Liver (tissue), 9 donors: Measurements from ENCODE around the gene SLC9A3. TPM values are rescaled to one million over a fixed set of nuclear protein-coding genes. Genes with fewer than 3 reads are reported as not detected.

Experiments
- DNase-seq: peaks from one replicate; pipeline ENCODE4 v3.0.0-alpha.2; 2017; ENCODE audit warnings: low spot score
- H3K27ac ChIP-seq, 2 donors: one replicate each; pipeline ENCODE4 v1.7.0; 2013; ENCODE audit warnings: inconsistent platforms in 2 of 2, low read length in 2 of 2, control low read depth in 1 of 2, low read depth in 1 of 2, mild to moderate bottlenecking in 1 of 2
- H3K27me3 ChIP-seq, 4 donors: one replicate each; pipeline versions ENCODE4 v1.6.1 to v1.7.0; 2013; ENCODE audit warnings: low read length in 3 of 4, inconsistent platforms in 1 of 4, mild to moderate bottlenecking in 1 of 4, moderate library complexity in 1 of 4; ENCODE audit not compliant: control insufficient read depth in 4 of 4, insufficient read depth in 4 of 4
- H3K36me3 ChIP-seq, 4 donors: one replicate each; pipeline versions ENCODE4 v1.6.1 to v1.7.0; 2013; ENCODE audit warnings: low read length in 3 of 4, mild to moderate bottlenecking in 3 of 4, low read depth in 1 of 4, moderate library complexity in 1 of 4; ENCODE audit not compliant: control insufficient read depth in 4 of 4, insufficient read depth in 3 of 4
- H3K4me1 ChIP-seq, 4 donors: one replicate each; pipeline versions ENCODE4 v1.6.1 to v1.7.0; 2013; ENCODE audit warnings: low read length in 3 of 4, mild to moderate bottlenecking in 3 of 4, moderate library complexity in 1 of 4; ENCODE audit not compliant: control insufficient read depth in 4 of 4, insufficient read depth in 4 of 4
- H3K4me3 ChIP-seq, 3 donors: one replicate each; pipeline versions ENCODE4 v1.6.1 to v1.7.0; 2013; ENCODE audit warnings: low read length in 3 of 3, control low read depth in 1 of 3, low read depth in 1 of 3, mild to moderate bottlenecking in 1 of 3
- H3K9ac ChIP-seq, 2 donors: one replicate each; pipeline ENCODE4 v1.7.0; 2013; ENCODE audit warnings: low read length in 2 of 2, mild to moderate bottlenecking in 2 of 2, moderate library complexity in 2 of 2, control low read depth in 1 of 2, low read depth in 1 of 2
- H3K9me3 ChIP-seq, 4 donors: one replicate each; pipeline versions ENCODE4 v1.6.1 to v1.7.0; 2013; ENCODE audit warnings: low read length in 3 of 4; ENCODE audit not compliant: control insufficient read depth in 4 of 4
- ATF3 ChIP-seq: IDR thresholded peaks from 2 replicates; pipeline ENCODE4 v1.6.1; 2016; ENCODE audit warnings: antibody characterized with exemption
- CTCF ChIP-seq: fragments of 150-350 bp; IDR thresholded peaks from 2 replicates; pipeline ENCODE4 v1.5.1; 2017; ENCODE audit warnings: improper control_type of control experiment, low read depth, low read length; ENCODE audit not compliant: missing input control
- EGR1 ChIP-seq, 2 donors: IDR thresholded peaks; 2 replicates each; pipeline ENCODE4 v1.6.1; 2016 to 2018; ENCODE audit warnings: antibody characterized with exemption in 2 of 2, low read depth in 2 of 2
- FOXA1 ChIP-seq: IDR thresholded peaks from 2 replicates; pipeline ENCODE4 v1.6.1; 2016; ENCODE audit warnings: antibody characterized with exemption
- FOXA2 ChIP-seq: IDR thresholded peaks from 2 replicates; pipeline ENCODE4 v1.6.1; 2016; ENCODE audit warnings: antibody characterized with exemption
- GABPA ChIP-seq, 2 donors: IDR thresholded peaks in 1 of 2; conservative IDR thresholded peaks in 1 of 2; 2 replicates each; pipeline ENCODE4 v1.6.1; 2016; ENCODE audit warnings: antibody characterized with exemption in 2 of 2, mild to moderate bottlenecking in 1 of 2, moderate library complexity in 1 of 2
- HNF4A ChIP-seq, 2 donors: conservative IDR thresholded peaks; 2 replicates each; pipeline ENCODE4 v1.6.1; 2016; ENCODE audit warnings: antibody characterized with exemption in 2 of 2, mild to moderate bottlenecking in 2 of 2
- HNF4G ChIP-seq: IDR thresholded peaks from 2 replicates; pipeline ENCODE4 v1.6.1; 2016; ENCODE audit warnings: antibody characterized with exemption
- JUND ChIP-seq, 2 donors: IDR thresholded peaks; 2 replicates each; pipeline ENCODE4 v1.6.1; 2016; ENCODE audit warnings: antibody characterized with exemption in 2 of 2
- MAX ChIP-seq: IDR thresholded peaks from 2 replicates; pipeline ENCODE4 v1.6.1; 2016; ENCODE audit warnings: antibody characterized with exemption
- NR2F2 ChIP-seq: IDR thresholded peaks from 2 replicates; pipeline ENCODE4 v1.6.1; 2016; ENCODE audit warnings: antibody characterized with exemption
- RAD21 ChIP-seq, 2 donors: IDR thresholded peaks; 2 replicates each; pipeline ENCODE4 v1.6.1; 2016; ENCODE audit warnings: antibody characterized with exemption in 2 of 2, mild to moderate bottlenecking in 2 of 2
- REST ChIP-seq: IDR thresholded peaks from 2 replicates; pipeline ENCODE4 v1.6.1; 2016; ENCODE audit warnings: antibody characterized with exemption, mild to moderate bottlenecking
- RXRA ChIP-seq, 2 donors: IDR thresholded peaks; 2 replicates each; pipeline ENCODE4 v1.6.1; 2017 to 2018; ENCODE audit warnings: antibody characterized with exemption in 2 of 2, mild to moderate bottlenecking in 1 of 2
- SP1 ChIP-seq: IDR thresholded peaks from 2 replicates; pipeline ENCODE4 v1.6.1; 2018; ENCODE audit warnings: antibody characterized with exemption, mild to moderate bottlenecking
- TAF1 ChIP-seq: conservative IDR thresholded peaks from 2 replicates; pipeline ENCODE4 v1.6.1; 2016; ENCODE audit warnings: antibody characterized with exemption, mild to moderate bottlenecking
- YY1 ChIP-seq: IDR thresholded peaks from 2 replicates; pipeline ENCODE4 v1.6.1; 2016; ENCODE audit warnings: antibody characterized with exemption, mild to moderate bottlenecking
- ZBTB33 ChIP-seq: IDR thresholded peaks from 2 replicates; pipeline ENCODE4 v1.6.1; 2016; ENCODE audit warnings: antibody characterized with exemption
- WGBS: extraction: QIAGEN DNeasy Blood & Tissue Kit; methylation state at CpG from one replicate; pipeline ENCODE4 v1.1.7; 2013; 5-methylcytosine and 5-hydroxymethylcytosine counted together
- polyA plus RNA-seq, 2 donors: library from polyadenylated mRNA; stranded (reverse) in 1 of 2; unstranded in 1 of 2; fragments of 200-250 nt in 1 of 2; fragments of >200 nt in 1 of 2; fragmentation: Nextera tagmentation in 1 of 2; extraction: Ambion mirVana in 1 of 2; gene quantifications; one replicate each; pipeline versions ENCODE4 v1.2.1 to v1.2.3, GENCODE V29; 2013 to 2015
- total RNA-seq, 2 donors: library from RNA; depleted of rRNA; stranded (reverse); fragments of >200 nt; gene quantifications; one replicate each; pipeline ENCODE4 v1.2.3, GENCODE V29; 2014
- donor health status: healthy.
- donor health status: healthy.
- donor health status: healthy.
- donor health status: healthy.
- donor health status: healthy.

The SLC9A3 gene
- total and polyA plus RNA-seq, 4 donors = 0.31 to 1.0 (median 0.67) TPM

GRCh38 chr5:445591-445990, 78.7 kb downstream of the SLC9A3 start:
- Histone ChIP-seq H3K4me3 (no peak overlapping the region), H3K36me3 (peaks cover 8 to 36% (median 21%) of the 10 kb centered on the region in 4 donors), H3K4me1 (peaks cover 6 to 19% (median 17%) of the 10 kb centered on the region in 4 donors), H3K9ac (no peak overlapping the region), H3K27me3 (no peaks in the 10 kb centered on the region), H3K27ac (no peak overlapping the region), H3K9me3 (no peaks in the 10 kb centered on the region)
- TF ChIP-seq GABPA (IDR thresholded peaks at IDR 0.05 in 1 of 2, conservative IDR thresholded peaks at IDR 0.05 in 1 of 2) = no peak
- TF ChIP-seq FOXA2 = no peak
- TF ChIP-seq HNF4G = no peak
- TF ChIP-seq ZBTB33 = no peak
- no peak for TF ChIP-seq SP1
- no peak for TF ChIP-seq REST
- no peak for TF ChIP-seq TAF1
- no peak for TF ChIP-seq NR2F2
- TF ChIP-seq HNF4A (conservative IDR thresholded peaks at IDR 0.05) = no peak
- no peak for TF ChIP-seq RXRA (IDR thresholded peaks at IDR 0.05)
- no peak for TF ChIP-seq MAX
- no peak for TF ChIP-seq JUND (IDR thresholded peaks at IDR 0.05)
- TF ChIP-seq EGR1 (IDR thresholded peaks at IDR 0.05; ENCODE audit: low read depth in 2 of 2) = no peak
- TF ChIP-seq CTCF = no peak
- TF ChIP-seq FOXA1 = no peak
- no peak for TF ChIP-seq RAD21 (IDR thresholded peaks at IDR 0.05)
- TF ChIP-seq YY1 = no peak
- TF ChIP-seq ATF3 = no peak
- no peak for DNase-seq
- 92% methylated on average over 10 of the region's 10 CpGs for WGBS
